SIG-M5 treated with dmso at 0.1 percent for 504 hours (cell line): Measurements from ENCODE around the gene MXRA7.

Source experiments
- DNase-seq: peaks from one replicate; lab custom pipeline; 2025; ENCODE audit not compliant: unreplicated experiment; lab: John Stamatoyannopoulos, UW

Gene MXRA7

GRCh38 chr17:76697702-76698465 lies 12.9 kb downstream of the MXRA7 start:
- no peak for DNase-seq

DNA sequence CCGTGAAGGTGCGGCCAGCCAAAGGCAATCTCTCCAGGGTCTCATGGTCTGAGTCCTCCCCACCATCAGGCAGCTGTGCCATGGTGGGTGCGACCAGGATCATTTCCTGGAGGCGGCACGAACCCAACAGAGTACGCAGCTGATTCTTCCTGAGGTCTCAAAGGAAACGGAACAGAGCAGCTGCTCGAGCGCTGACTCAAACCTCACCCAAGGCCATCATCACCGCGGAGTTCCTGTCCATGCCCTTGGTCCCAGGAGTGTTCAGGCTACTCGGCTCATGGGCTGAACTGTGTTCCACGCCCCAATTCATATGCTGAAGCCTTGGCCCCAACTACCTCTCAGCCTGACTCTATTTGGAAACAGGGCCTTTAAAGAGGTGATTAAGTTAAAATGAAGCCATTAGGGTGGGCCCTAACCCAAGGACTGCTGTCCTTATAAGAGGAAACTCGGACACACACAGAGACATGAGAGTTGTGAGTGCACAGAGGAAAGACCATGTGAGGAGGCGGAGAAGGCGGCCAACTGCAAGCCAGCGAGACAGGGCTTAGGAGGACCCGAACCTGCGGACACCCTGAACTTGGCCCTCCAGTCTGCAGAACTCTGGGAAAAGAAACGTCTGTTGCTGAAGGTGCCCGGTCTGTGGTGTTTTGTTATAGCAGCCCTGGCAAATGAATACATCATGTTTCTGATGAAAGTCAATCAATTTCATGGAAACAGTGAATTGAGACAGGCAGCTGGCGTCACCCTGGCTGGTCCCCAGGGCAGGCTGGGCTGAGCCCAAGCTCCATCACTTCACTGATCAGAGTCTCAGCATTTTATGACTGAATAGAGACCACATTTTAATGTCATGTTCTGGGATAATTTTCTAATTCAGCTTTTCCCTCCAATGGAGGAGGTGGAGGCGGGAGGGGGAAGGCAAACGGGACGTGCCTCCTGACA lies 13.7 kb downstream of the MXRA7 start:
- DNase-seq = no peak

GRCh38 chr17:76695059-76695831 lies 15.5 kb downstream of the MXRA7 start:
- no peak for DNase-seq

- DNase-seq = no peak
Observed at GRCh38 chr17:76691379-76692191, 19.2 kb downstream of the MXRA7 start.

GRCh38 chr17:76690596-76691280 lies 20.0 kb downstream of the MXRA7 start:
- no peak for DNase-seq

DNA sequence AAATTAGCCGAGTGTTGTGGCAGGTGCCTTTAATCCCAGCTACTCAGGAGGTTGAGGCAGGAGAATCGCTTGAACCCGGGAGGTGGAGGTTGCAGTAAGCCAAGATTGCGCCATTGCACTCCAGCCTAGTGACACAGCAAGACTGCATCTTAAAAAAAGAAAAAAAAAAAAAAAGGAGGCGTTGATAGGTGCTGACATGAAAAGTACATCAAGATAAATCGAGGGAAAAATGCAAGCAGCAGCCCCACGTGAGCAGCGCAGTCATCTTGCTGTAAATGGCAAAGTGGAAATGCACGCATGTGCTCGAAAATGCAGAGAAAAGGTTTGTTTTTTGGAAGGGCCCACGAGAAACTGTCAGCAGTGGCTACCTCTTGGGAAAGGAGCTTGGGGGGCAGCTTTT lies 20.9 kb downstream of the MXRA7 start:
- no peak for DNase-seq

DNA sequence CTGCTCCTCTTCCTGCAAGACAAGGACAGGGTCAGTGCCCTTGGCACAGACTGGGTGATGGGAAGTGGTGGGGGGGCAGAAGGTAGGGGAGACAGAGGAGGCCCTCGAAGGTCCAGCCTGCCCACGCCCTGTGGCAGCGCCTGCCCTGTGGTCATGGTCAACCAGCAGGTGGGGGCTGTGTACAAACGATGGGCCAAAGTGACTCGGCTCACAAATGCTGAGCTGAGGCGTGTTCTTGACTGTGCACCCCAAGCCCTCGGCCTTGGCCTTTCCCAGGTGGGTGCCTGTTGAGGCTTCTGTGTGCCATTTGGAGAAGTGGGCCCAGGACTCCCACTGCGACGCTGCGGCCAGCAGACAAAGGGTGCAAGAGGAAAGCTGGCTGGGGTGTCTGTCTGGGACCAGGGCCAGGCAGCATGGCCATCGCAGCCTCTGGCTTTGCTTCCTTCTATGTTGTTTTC lies 22.6 kb downstream of the MXRA7 start:
- no peak for DNase-seq

- no peak for DNase-seq
Observed at GRCh38 chr17:76687298-76688164, 23.2 kb downstream of the MXRA7 start.

DNA sequence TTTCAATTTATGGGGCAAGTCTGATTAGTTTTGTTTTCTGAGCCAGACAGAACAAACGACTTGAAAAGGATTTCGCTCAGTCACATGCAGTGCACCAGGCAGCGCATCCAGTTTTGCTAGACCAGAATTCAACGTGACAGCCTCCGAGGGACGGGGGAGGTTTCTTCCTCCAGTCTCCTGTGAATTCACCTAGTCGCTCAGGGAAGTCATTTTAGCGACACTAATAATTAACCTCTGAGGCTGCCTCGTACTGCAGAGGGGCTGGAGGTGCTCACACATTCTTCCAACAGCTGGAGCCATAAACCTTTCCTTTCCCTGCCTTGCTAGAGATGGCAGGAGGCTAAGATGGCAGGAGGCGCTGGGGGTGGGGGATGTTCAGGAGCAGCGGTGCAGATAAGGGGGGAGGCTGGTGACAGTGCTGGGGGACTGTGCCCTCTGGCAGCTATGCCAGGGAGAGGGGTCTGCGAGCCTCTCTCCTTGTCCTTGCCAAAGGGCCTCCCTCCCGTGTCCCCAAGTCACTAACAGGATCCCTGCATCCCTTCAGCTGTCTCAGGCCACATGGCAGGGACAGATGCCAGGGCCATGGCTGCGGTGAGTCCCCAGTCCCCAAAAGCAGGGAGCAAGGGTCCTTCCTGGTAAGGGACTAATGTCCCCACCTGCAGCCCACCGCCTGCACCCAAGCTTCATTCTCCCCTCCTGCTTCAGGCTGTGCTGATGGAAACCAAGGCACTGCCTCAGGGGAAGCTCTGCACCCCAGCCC lies 24.0 kb downstream of the MXRA7 start:
- no peak for DNase-seq

- no peak for DNase-seq
Observed at GRCh38 chr17:76685846-76686245, 24.9 kb downstream of the MXRA7 start.

GRCh38 chr17:76685366-76685765 lies 25.4 kb downstream of the MXRA7 start:
- no peak for DNase-seq

GRCh38 chr17:76684756-76685155 lies 26.0 kb downstream of the MXRA7 start:
- DNase-seq = no peak

DNA sequence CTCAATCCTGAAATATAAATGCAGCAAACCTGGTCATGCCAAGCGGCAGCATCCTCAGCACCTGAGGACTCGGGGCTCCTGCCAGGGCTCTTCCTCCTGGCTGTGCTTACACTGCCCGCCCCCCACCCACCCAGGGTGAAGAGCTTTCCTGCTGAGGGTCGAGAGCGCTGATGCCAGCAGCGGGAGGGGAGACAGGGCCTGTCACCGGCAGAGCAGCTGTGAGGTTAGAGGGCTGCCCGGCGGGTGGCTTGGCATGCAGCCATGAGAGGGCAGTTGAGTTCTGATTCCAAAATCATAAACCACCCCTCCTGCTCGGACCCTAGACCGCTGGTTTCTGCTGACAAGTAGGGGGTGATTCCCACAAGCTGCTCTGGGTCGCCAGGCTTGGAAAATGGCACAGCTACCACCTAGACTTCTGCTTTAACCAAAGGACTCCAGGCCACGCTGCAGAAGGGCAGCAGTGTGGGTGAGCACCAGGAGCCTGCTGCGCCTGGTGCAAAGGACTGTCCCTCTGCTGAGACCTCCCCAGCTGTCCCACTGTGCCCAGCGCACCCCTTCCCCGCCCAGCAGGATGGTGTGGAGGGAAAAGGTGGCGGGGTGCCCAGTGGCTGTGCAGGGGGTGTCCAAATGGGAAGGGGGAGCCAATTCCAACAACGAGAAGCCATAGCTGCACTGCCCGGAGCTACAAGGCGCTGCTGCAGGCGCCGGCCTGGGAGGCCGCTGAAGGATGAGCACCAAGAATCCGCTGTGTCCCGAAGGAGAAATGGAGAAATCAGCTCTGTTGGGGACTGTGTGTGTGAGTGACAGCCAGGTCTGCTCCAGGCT lies 26.6 kb downstream of the MXRA7 start:
- no peak for DNase-seq

DNA sequence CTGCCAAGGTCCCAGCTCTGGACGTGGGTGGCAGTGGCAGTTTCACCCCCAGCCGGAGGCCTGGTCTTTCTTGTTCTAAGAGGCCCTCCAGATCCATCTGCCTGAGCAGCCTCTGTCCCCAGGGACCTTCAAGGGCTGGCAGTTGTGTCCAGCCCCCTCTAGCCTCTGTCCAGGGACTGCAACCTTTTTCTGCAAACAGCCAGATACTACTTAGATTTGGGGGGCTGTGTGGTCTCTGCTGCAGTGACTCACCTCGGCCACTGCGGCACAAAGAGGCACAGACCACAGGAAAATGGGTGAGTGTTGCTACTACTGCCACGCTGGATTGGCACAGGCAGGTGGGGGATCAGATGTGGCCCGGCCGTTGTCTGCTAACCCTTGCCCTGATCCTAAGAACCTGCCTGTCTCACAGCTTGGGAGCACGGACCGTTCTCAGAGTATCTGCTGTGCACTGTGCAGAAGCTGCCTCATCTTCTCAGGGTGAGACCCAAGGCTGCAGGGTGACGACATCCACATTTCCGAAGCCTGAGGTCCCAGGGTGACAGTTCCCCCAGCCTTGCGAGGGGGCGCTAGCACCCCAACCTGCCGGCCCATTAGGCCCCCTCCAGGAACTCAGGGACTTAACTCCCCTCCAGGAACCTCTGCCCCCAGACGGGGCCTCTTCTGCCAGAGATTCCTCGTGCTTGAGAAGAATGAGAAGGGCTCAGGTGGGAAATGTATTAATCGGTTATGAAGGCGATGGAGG lies 27.6 kb downstream of the MXRA7 start:
- no peak for DNase-seq

GRCh38 chr17:76682296-76682695 lies 28.5 kb downstream of the MXRA7 start:
- DNase-seq = no peak
